HepG2 (cell line): ENCODE data around the gene TBC1D10A. TPM values are rescaled to one million over a fixed set of nuclear protein-coding genes. Genes with fewer than 3 reads are reported as not detected.

Experiments used
- AHR ChIP-seq: IDR thresholded peaks from 2 replicates; pipeline ENCODE4 v1.6.1; 2018; ENCODE audit warnings: missing genetic modification reagents, missing compliant biosample characterization
- CBX5 ChIP-seq: sonication (generic); formaldehyde crosslinking; IDR thresholded peaks from 2 replicates; pipeline ENCODE4 v1.4.0; 2020; ENCODE audit warnings: missing genetic modification reagents, borderline replicate concordance
- HMGA1 ChIP-seq: sonication (generic); formaldehyde crosslinking; conservative IDR thresholded peaks from 2 replicates; pipeline ENCODE4 v1.4.0; 2020; ENCODE audit warnings: missing genetic modification reagents
- HNRNPH1 ChIP-seq: fragments of 200-400 bp; formaldehyde crosslinking; optimal IDR thresholded peaks from 2 replicates; pipeline ENCODE3; 2017; ENCODE audit warnings: mild to moderate bottlenecking, low read depth, low read length
- RNF2 ChIP-seq: fragments of 450-650 bp; conservative IDR thresholded peaks from 2 replicates; pipeline ENCODE4 v1.6.1; 2016; ENCODE audit warnings: low read depth
- SAP130 ChIP-seq: IDR thresholded peaks from 2 replicates; pipeline ENCODE4 v1.6.1; 2016; ENCODE audit warnings: low read depth
- TBP ChIP-seq: sonication (generic); formaldehyde crosslinking; IDR thresholded peaks from 2 replicates; pipeline ENCODE4 v1.5.0; 2020; ENCODE audit warnings: missing genetic modification reagents
- TEAD3 ChIP-seq: optimal IDR thresholded peaks from 2 replicates; pipeline ENCODE3; 2016; ENCODE audit warnings: borderline replicate concordance
- TP53 ChIP-seq: sonication (generic); formaldehyde crosslinking; conservative IDR thresholded peaks from 2 replicates; pipeline ENCODE4 v1.4.0; 2020; ENCODE audit warnings: missing genetic modification reagents
- ZBTB3 ChIP-seq: sonication (generic); formaldehyde crosslinking; IDR thresholded peaks from 2 replicates; pipeline ENCODE4 v1.4.0; 2020; ENCODE audit warnings: low read depth, mild to moderate bottlenecking, moderate library complexity, missing genetic modification reagents, borderline replicate concordance
- ZNF317 ChIP-seq: sonication (generic); formaldehyde crosslinking; IDR thresholded peaks from 2 replicates; pipeline ENCODE4 v1.5.0; 2020; ENCODE audit warnings: mild to moderate bottlenecking, missing genetic modification reagents
- ZNF460 ChIP-seq: sonication (generic); formaldehyde crosslinking; IDR thresholded peaks from 2 replicates; pipeline ENCODE4 v1.5.1; 2020; ENCODE audit warnings: missing genetic modification reagents, mild to moderate bottlenecking, borderline replicate concordance
- ZNF567 ChIP-seq: sonication (generic); formaldehyde crosslinking; IDR thresholded peaks from 2 replicates; pipeline ENCODE4 v1.8.1; 2023; ENCODE audit warnings: mild to moderate bottlenecking, missing genetic modification reagents, borderline replicate concordance
- ZNF670 ChIP-seq: sonication (generic); formaldehyde crosslinking; IDR thresholded peaks from 2 replicates; pipeline ENCODE4 v1.8.0; 2022; ENCODE audit warnings: mild to moderate bottlenecking, missing genetic modification reagents, borderline replicate concordance
- ZNF790 ChIP-seq: sonication (generic); formaldehyde crosslinking; IDR thresholded peaks from 2 replicates; pipeline ENCODE4 v1.8.0; 2022; ENCODE audit warnings: missing genetic modification reagents, mild to moderate bottlenecking, borderline replicate concordance
- polyA plus RNA-seq, 8 experiments: library from polyadenylated mRNA; depleted of rRNA in 3 of 8; stranded (reverse) in 7 of 8; unstranded in 1 of 8; fragments of >200 nt; fragmentation: Illumina TruSeq in 4 of 8; extraction: Trizol in 4 of 8; gene quantifications; 2 replicates each; pipeline versions ENCODE4 v1.2.1 to v1.2.3, GENCODE V29; 2011 to 2016; ENCODE audit warnings: low read depth in 4 of 8, missing spikeins in 1 of 8, mixed read lengths in 1 of 8; ENCODE audit not compliant: insufficient read depth in 1 of 8
- total RNA-seq, 5 experiments: library from RNA; depleted of rRNA; stranded (reverse); fragments of >200 nt; fragmentation: Illumina TruSeq; extraction: Trizol; gene quantifications; 2 replicates each; pipeline ENCODE4 v1.2.3, GENCODE V29; 2016; ENCODE audit warnings: low read depth in 1 of 5
- TF ChIP-seq, protein P1 (sequence below): sonication (generic); formaldehyde crosslinking; IDR thresholded peaks from 2 replicates; pipeline ENCODE4 v1.4.0; 2020; ENCODE audit warnings: missing genetic modification reagents
- TF ChIP-seq, protein P2 (sequence below): sonication (generic); formaldehyde crosslinking; IDR thresholded peaks from 2 replicates; pipeline ENCODE4 v1.8.0; 2022; ENCODE audit warnings: mild to moderate bottlenecking, missing genetic modification reagents; ENCODE audit not compliant: insufficient replicate concordance
- TF ChIP-seq, protein P3 (sequence below): sonication (generic); formaldehyde crosslinking; IDR thresholded peaks from 2 replicates; pipeline ENCODE4 v1.4.0; 2020; ENCODE audit warnings: missing genetic modification reagents
- TF ChIP-seq, protein P4 (sequence below): sonication (generic); formaldehyde crosslinking; IDR thresholded peaks from 2 replicates; pipeline ENCODE4 v1.5.0; 2020; ENCODE audit warnings: missing genetic modification reagents, mild to moderate bottlenecking, borderline replicate concordance
- TF ChIP-seq, protein P5 (sequence below): sonication (generic); formaldehyde crosslinking; IDR thresholded peaks from 2 replicates; pipeline ENCODE4 v1.4.0; 2020; ENCODE audit warnings: mild to moderate bottlenecking, missing genetic modification reagents
- TF ChIP-seq, protein P6 (sequence below): fragments of 450-650 bp; IDR thresholded peaks from 2 replicates; pipeline ENCODE4 v1.6.1; 2016

TBC1D10A gene
- total and polyA plus RNA-seq, 2 of the 13 experiments (the other 11 are each of a cell fraction or from before 2014, with no cell fraction given), result 4.2 to 4.9 TPM

DNA sequence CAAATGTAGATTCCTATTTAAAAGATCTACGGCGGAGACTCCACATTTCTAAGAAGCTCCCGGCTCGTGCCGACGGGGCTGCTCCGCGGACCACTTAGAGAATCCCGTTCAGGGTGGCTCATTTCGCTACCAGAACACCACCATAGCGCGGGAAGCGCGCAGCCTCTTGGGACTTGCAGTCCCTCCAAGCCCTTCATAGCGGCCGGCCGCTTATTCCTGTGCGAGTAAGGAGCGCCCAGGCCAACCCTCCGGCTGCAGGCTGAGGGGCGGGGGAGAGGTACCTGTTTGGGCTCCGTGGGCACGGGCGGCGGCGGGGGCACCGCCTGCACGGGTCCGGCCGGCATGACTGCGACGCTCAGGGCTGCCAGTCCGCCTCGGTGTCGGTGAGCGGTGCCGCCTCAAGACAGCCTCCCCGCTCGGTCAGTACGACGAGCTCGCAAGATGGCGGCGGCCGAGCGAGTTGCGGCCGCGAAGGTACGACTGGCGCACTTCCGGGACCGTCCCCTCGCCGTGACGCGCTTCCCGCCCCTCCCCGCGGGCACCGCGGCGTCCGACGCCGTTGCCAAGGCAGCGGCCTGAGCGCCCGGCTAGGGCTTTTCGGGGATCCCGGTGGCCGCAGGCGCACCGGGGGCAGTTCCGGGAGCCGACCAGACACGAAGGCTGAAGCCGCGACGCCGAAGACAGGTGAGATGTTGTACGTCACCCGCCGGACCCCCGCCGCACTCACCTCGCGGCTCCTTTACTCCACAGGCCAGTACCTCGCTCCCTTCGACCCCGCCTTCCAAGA, 29.9 kb upstream of the TBC1D10A start, which contains the start of the genes CCDC157 and SF3A1 (continued):
- peak; percentile 67 for TF ChIP-seq TEAD3 (CRISPR knock-in tag)
- TF ChIP-seq HNRNPH1, result no peak
- TF ChIP-seq ZNF790 (CRISPR knock-in tag), result peak; percentile 77; the same call in 1 of the 2 replicates
- TF ChIP-seq ZNF460 (CRISPR knock-in tag), result no peak
- TF ChIP-seq ZBTB3 (CRISPR knock-in tag), result 0 out of 2 replicates have a peak, but pooled peaks have one; percentile 24
- TF ChIP-seq AHR (CRISPR knock-in tag), result peak; percentile 84; the same call in 1 of the 2 replicates
- TF ChIP-seq, protein P1, sequence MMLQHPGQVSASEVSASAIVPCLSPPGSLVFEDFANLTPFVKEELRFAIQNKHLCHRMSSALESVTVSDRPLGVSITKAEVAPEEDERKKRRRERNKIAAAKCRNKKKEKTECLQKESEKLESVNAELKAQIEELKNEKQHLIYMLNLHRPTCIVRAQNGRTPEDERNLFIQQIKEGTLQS, result no peak
- TF ChIP-seq HMGA1, result no peak
- no peak for TF ChIP-seq CBX5 (CRISPR knock-in tag)
- TF ChIP-seq TP53 (CRISPR knock-in tag), result 0 out of 2 replicates have a peak, but pooled peaks have one; percentile 60
- TF ChIP-seq, protein P2, sequence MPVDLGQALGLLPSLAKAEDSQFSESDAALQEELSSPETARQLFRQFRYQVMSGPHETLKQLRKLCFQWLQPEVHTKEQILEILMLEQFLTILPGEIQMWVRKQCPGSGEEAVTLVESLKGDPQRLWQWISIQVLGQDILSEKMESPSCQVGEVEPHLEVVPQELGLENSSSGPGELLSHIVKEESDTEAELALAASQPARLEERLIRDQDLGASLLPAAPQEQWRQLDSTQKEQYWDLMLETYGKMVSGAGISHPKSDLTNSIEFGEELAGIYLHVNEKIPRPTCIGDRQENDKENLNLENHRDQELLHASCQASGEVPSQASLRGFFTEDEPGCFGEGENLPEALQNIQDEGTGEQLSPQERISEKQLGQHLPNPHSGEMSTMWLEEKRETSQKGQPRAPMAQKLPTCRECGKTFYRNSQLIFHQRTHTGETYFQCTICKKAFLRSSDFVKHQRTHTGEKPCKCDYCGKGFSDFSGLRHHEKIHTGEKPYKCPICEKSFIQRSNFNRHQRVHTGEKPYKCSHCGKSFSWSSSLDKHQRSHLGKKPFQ, result no peak
- TF ChIP-seq, protein P3, sequence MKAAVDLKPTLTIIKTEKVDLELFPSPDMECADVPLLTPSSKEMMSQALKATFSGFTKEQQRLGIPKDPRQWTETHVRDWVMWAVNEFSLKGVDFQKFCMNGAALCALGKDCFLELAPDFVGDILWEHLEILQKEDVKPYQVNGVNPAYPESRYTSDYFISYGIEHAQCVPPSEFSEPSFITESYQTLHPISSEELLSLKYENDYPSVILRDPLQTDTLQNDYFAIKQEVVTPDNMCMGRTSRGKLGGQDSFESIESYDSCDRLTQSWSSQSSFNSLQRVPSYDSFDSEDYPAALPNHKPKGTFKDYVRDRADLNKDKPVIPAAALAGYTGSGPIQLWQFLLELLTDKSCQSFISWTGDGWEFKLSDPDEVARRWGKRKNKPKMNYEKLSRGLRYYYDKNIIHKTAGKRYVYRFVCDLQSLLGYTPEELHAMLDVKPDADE (CRISPR knock-in tag), result no peak
- peak; percentile 55; the same call in 1 of the 2 replicates for TF ChIP-seq ZNF670 (CRISPR knock-in tag)
- TF ChIP-seq, protein P4, sequence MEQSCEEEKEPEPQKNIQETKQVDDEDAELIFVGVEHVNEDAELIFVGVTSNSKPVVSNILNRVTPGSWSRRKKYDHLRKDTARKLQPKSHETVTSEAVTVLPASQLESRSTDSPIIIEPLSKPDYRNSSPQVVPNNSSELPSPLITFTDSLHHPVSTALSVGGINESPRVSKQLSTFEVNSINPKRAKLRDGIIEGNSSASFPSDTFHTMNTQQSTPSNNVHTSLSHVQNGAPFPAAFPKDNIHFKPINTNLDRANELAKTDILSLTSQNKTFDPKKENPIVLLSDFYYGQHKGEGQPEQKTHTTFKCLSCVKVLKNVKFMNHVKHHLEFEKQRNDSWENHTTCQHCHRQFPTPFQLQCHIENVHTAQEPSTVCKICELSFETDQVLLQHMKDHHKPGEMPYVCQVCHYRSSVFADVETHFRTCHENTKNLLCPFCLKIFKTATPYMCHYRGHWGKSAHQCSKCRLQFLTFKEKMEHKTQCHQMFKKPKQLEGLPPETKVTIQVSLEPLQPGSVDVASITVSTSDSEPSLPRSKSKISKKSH, result peak; percentile 31; the same call in 1 of the 2 replicates
- TF ChIP-seq, protein P5, sequence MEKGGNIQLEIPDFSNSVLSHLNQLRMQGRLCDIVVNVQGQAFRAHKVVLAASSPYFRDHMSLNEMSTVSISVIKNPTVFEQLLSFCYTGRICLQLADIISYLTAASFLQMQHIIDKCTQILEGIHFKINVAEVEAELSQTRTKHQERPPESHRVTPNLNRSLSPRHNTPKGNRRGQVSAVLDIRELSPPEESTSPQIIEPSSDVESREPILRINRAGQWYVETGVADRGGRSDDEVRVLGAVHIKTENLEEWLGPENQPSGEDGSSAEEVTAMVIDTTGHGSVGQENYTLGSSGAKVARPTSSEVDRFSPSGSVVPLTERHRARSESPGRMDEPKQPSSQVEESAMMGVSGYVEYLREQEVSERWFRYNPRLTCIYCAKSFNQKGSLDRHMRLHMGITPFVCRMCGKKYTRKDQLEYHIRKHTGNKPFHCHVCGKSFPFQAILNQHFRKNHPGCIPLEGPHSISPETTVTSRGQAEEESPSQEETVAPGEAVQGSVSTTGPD, result no peak
- TF ChIP-seq SAP130 (CRISPR knock-in tag), result peak; percentile 99
- TF ChIP-seq ZNF567 (CRISPR knock-in tag), result 0 out of 2 replicates have a peak, but pooled peaks have one; percentile 29
- TF ChIP-seq RNF2, result no peak
- TF ChIP-seq TBP (CRISPR knock-in tag), result peak; percentile 90; the same call in 1 of the 2 replicates
- peak; percentile 70; the same call in 1 of the 2 replicates for TF ChIP-seq ZNF317
- TF ChIP-seq, protein P6, sequence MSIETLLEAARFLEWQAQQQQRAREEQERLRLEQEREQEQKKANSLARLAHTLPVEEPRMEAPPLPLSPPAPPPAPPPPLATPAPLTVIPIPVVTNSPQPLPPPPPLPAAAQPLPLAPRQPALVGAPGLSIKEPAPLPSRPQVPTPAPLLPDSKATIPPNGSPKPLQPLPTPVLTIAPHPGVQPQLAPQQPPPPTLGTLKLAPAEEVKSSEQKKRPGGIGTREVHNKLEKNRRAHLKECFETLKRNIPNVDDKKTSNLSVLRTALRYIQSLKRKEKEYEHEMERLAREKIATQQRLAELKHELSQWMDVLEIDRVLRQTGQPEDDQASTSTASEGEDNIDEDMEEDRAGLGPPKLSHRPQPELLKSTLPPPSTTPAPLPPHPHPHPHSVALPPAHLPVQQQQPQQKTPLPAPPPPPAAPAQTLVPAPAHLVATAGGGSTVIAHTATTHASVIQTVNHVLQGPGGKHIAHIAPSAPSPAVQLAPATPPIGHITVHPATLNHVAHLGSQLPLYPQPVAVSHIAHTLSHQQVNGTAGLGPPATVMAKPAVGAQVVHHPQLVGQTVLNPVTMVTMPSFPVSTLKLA, result peak; percentile 5; the same call in 1 of the 2 replicates
